Motor neuron (in vitro differentiated cells): ENCODE results near the gene USP3. TPM values are rescaled to one million over a fixed set of nuclear protein-coding genes. Genes with fewer than 3 reads are reported as not detected.

Source experiments
- ATAC-seq, 8 experiments: fragments of 200-7000 bp; cut with Tn5 transposase; replicated peaks in 6 of 8; 2 replicates each; pipeline ENCODE4 v1.8.0; 2021; ENCODE audit warnings: mild to moderate bottlenecking in 8 of 8, moderate library complexity in 8 of 8
- H3K27ac ChIP-seq, 2 donors: fragments of 250-450 bp; sonication (Bioruptor Pico); 2 replicates each; pipeline ENCODE4 v1.9.0; 2021; ENCODE audit warnings: antibody characterized with exemption in 2 of 2, mild to moderate bottlenecking in 2 of 2, moderate library complexity in 1 of 2
- H3K4me1 ChIP-seq, 2 donors: fragments of 250-450 bp; sonication (Bioruptor Pico); replicated peaks in 1 of 2; 2 replicates each; pipeline ENCODE4 v1.6.1; 2021; ENCODE audit warnings: antibody characterized with exemption in 2 of 2, mild to moderate bottlenecking in 2 of 2, moderate library complexity in 1 of 2
- H3K4me3 ChIP-seq, 5 donors: fragments of 250-450 bp; sonication (Bioruptor Pico); 2 replicates each; pipeline ENCODE4 v1.9.0; 2021; ENCODE audit warnings: antibody characterized with exemption in 5 of 5, mild to moderate bottlenecking in 5 of 5, moderate library complexity in 4 of 5
- WGBS, 10 experiments: fragments of 450-650 bp; shearing (Covaris generic); methylation state at CpG; one replicate each; pipeline ENCODE4 v1.0.0; 2022; 5-methylcytosine and 5-hydroxymethylcytosine counted together
- in situ Hi-C, 9 experiments: fragments of 400-800 bp; cut with MboI; loops; one replicate each; pipeline ENCODE4 v1.15.0; 2021; ENCODE audit warnings: low sequenced_read_pairs in 9 of 9, low pct_unique_long_range_greater_than_20kb in 2 of 9; ENCODE audit not compliant: unreplicated experiment in 9 of 9
- total RNA-seq, 8 experiments: library from RNA; unstranded; fragments of 300-600 nt; gene quantifications; 2 replicates each; pipeline versions ENCODE4 v1.2.3 to v1.2.4, GENCODE V29; 2022

The USP3 gene
- total RNA-seq, 8 experiments from 2014 or later = 20.4 to 63.7 (median 47.1) TPM

GRCh38 chr15:63556246-63556645, 51.9 kb downstream of the USP3 start:
- H3K4me1 ChIP-seq = peaks cover 0 to 6% of the 10 kb centered on the region in 2 donors
- WGBS, 10 experiments = 40 to 100% (median 100%) methylated on average over 1 to 5 of the region's 6 CpGs; no CpG with 5 or more reads in 3 of the 10 experiments
- no peak overlapping the region for H3K27ac ChIP-seq
- ATAC-seq = no peak
- in situ Hi-C loops = no loop called here
- no peak overlapping the region for H3K4me3 ChIP-seq

- no peak for ATAC-seq
- WGBS, 10 experiments = 82 to 100% (median 94%) methylated on average over 2 to 6 of the region's 7 CpGs; no CpG with 5 or more reads in 2 of the 10 experiments
- Histone ChIP-seq H3K4me1 (peaks cover 0 to 6% of the 10 kb centered on the region in 2 donors), H3K4me3 (no peak overlapping the region), H3K27ac (no peak overlapping the region)
- in situ Hi-C loops = no loop called here
Observed at GRCh38 chr15:63556736-63557135, 52.3 kb downstream of the USP3 start.

GRCh38 chr15:63559753-63560152, 55.4 kb downstream of the USP3 start:
- no peak overlapping the region for H3K27ac ChIP-seq
- no peak for ATAC-seq
- in situ Hi-C loops = no loop called here
- 77 to 100% (median 90%) methylated on average over 3 to 5 of the region's 5 CpGs; no CpG with 5 or more reads in 1 of the 10 experiments for WGBS, 10 experiments
- no peak overlapping the region for H3K4me3 ChIP-seq
- no peaks in the 10 kb centered on the region for H3K4me1 ChIP-seq

- in situ Hi-C loops = no loop called here
- ATAC-seq = peak in 3 of 8 experiments; percentile 47 to 79 (median 61)
- Histone ChIP-seq H3K4me3 (no peak overlapping the region), H3K4me1 (no peaks in the 10 kb centered on the region), H3K27ac (no peak overlapping the region)
- 70 to 97% (median 86%) methylated on average over 1 to 6 of the region's 6 CpGs; no CpG with 5 or more reads in 5 of the 10 experiments for WGBS, 10 experiments
Observed at GRCh38 chr15:63560741-63561448, 56.5 kb downstream of the USP3 start.

- ATAC-seq = no peak
- WGBS, 10 experiments = 44 to 100% (median 53%) methylated on average over 1 to 3 of the region's 3 CpGs
- in situ Hi-C loops = no loop called here
- H3K4me3 ChIP-seq = no peak overlapping the region
- H3K4me1 ChIP-seq = no peaks in the 10 kb centered on the region
- H3K27ac ChIP-seq = no peak overlapping the region
Observed at GRCh38 chr15:63564093-63564492, 59.7 kb downstream of the USP3 start.

GRCh38 chr15:63565536-63566186, 61.3 kb downstream of the USP3 start:
- no peak overlapping the region for H3K27ac ChIP-seq
- in situ Hi-C loops = no loop called here
- H3K4me3 ChIP-seq = no peak overlapping the region
- peak in 6 of 8 experiments; percentile 18 to 69 (median 35) for ATAC-seq
- WGBS, 10 experiments = 33 to 100% (median 83%) methylated on average over 1 to 2 of the region's 2 CpGs; no CpG with 5 or more reads in 3 of the 10 experiments
- no peaks in the 10 kb centered on the region for H3K4me1 ChIP-seq

GRCh38 chr15:63572749-63573464, 68.5 kb downstream of the USP3 start:
- Histone ChIP-seq H3K4me1 (no peaks in the 10 kb centered on the region), H3K27ac (no peak overlapping the region), H3K4me3 (no peak overlapping the region)
- no peak for ATAC-seq
- WGBS, 10 experiments = 73 to 100% (median 94%) methylated on average over 2 to 7 of the region's 7 CpGs; no CpG with 5 or more reads in 1 of the 10 experiments
- in situ Hi-C loops = no loop called here

GRCh38 chr15:63573533-63573932, 69.1 kb downstream of the USP3 start:
- ATAC-seq = peak in 1 of 8 experiments; percentile 63
- Histone ChIP-seq H3K4me1 (no peaks in the 10 kb centered on the region), H3K4me3 (no peak overlapping the region), H3K27ac (no peak overlapping the region)
- in situ Hi-C loops = no loop called here

- 14 to 88% (median 67%) methylated on average over 1 of the region's 1 CpG; no CpG with 5 or more reads in 3 of the 10 experiments for WGBS, 10 experiments
- Histone ChIP-seq H3K4me1 (no peaks in the 10 kb centered on the region), H3K27ac (no peak overlapping the region), H3K4me3 (no peak overlapping the region)
- in situ Hi-C loops = no loop called here
- no peak for ATAC-seq
Observed at GRCh38 chr15:63575312-63575711, 70.9 kb downstream of the USP3 start.

- in situ Hi-C loops = no loop called here
- Histone ChIP-seq H3K4me3 (no peak overlapping the region), H3K4me1 (no peaks in the 10 kb centered on the region), H3K27ac (no peak overlapping the region)
- 48 to 100% (median 92%) methylated on average over 1 to 6 of the region's 6 CpGs for WGBS, 10 experiments
- ATAC-seq = no peak
Observed at GRCh38 chr15:63576441-63576840, 72.0 kb downstream of the USP3 start.

GRCh38 chr15:63582179-63582578, 77.8 kb downstream of the USP3 start:
- ATAC-seq = no peak

GRCh38 chr15:63582718-63583426, 78.5 kb downstream of the USP3 start:
- in situ Hi-C loops = no loop called here
- H3K4me1 ChIP-seq = no peaks in the 10 kb centered on the region
- 14 to 100% (median 80%) methylated on average over 1 to 2 of the region's 2 CpGs; no CpG with 5 or more reads in 1 of the 10 experiments for WGBS, 10 experiments
- peak; percentile 39 to 98 (median 72) for ATAC-seq
- no peak overlapping the region for H3K27ac ChIP-seq
- no peak overlapping the region for H3K4me3 ChIP-seq

More at GRCh38 chr15:63582179-63582578, 77.8 kb downstream of the USP3 start:
- Histone ChIP-seq H3K4me3 (no peak overlapping the region), H3K4me1 (no peaks in the 10 kb centered on the region), H3K27ac (no peak overlapping the region)
- in situ Hi-C loops = no loop called here

- no peak for ATAC-seq
- no peak overlapping the region for H3K4me3 ChIP-seq
- in situ Hi-C loops = no loop called here
- H3K4me1 ChIP-seq = no peaks in the 10 kb centered on the region
- WGBS, 10 experiments = 92 to 100% (median 100%) methylated on average over 1 to 4 of the region's 5 CpGs; no CpG with 5 or more reads in 1 of the 10 experiments
- no peak overlapping the region for H3K27ac ChIP-seq
Observed at GRCh38 chr15:63586790-63587189, 82.4 kb downstream of the USP3 start.
